ENCODE results near the gene GOLGA3.
"Not testable (repeated sequence)": the region's sequence is repeated elsewhere in the genome, so short reads cannot be mapped to it uniquely, and the experiment has no call there.

The GOLGA3 gene

DNA sequence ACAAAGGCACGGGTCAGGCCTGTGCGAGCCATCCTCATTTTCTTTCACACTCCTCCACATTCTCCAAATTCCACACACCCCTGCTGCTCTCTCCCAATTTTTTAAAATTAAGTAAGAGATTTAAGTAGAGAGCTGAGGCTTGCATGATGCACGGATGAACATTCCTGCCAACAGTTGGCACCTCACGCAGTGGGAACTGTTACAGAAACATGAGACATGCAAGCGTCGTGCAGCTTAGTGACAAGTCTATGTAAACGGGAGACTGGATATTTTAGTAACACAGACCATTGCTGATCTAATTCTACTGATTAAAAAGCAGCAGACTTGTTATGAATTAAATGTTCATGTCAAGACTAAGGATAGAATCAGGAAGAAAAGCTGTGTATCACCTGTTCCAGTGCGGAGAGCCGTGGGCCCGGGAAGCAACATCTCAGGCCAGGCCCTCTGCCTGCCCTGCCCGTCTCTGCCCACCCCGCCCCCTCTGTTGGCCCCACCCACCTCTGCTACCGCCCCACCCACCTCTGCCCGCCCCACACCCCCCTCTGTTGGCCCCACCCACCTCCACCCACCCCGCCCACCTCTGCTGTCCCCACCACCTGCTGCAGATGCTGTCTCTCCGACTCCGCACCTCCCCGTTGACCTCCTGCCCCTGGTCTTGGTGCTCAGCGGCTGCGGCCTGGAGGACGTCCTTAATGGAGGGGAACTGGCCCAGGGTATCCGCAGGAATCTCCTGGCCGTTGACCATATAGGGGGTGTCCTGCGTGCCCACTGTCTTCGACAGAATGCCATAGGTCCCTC is 21.2 kb downstream of the GOLGA3 start:
- DNase-seq, result peak in 1 of 3 donors; percentile 8

DNA sequence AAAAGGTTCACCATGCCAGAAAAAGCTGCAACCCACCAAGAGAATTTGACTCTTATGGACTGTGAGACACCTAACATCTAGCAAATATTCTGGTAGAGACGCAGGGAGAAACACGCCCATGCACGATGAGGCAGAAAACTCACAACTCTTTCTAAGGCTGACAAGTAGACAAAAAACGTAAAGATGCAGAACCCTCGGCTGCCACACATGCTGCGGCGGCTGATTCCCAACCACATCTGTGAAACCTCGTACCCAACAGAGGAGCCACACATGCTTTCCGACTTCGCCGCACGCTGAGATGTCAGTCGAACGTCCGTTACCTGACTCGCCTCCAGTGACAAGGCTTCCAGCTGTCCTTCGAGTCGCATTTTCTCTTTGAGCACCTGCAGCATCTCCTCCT is 21.8 kb downstream of the GOLGA3 start:
- no peak for DNase-seq

DNA sequence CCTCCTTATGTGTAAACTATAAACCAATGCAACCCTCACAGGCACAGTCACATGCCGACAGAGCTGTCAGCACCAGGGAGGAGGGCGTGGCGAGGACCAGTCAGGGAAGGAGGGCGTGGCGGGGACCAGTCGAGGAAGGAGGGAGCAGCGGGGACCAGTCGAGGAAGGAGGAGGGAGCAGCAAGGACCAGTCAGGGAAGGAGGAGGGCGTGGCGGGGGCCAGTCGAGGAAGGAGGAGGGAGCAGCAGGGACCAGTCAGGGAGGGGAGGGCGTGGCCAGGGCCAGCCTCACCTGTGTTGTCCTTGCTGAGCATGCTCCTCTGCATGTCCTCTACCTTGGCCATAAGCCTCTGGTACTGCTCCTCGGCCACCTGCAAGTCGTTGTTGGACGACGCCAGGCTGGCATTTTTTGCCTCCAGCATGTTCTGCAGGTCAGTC is 24.2 kb downstream of the GOLGA3 start:
- no peak for DNase-seq

DNA sequence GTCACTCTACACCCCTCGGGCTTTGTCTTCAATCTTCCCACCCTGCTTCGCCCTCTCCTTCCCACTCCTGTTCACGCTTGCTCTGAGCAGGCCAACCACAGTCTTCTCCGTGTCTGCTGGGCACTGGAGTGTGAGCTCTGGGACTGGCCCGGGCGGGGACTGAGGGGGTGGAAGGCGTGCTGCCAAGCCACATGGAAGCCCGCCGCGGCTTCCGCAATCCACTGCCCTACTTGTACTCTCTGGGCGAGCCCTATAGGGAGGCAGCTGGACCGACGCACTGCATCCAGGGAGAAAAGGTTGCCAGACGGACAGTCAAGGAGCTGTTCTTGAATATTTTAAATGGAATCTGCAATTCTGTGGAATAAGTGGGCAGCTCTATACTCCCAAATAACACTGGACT is 24.8 kb downstream of the GOLGA3 start:
- DNase-seq, result no peak

DNA sequence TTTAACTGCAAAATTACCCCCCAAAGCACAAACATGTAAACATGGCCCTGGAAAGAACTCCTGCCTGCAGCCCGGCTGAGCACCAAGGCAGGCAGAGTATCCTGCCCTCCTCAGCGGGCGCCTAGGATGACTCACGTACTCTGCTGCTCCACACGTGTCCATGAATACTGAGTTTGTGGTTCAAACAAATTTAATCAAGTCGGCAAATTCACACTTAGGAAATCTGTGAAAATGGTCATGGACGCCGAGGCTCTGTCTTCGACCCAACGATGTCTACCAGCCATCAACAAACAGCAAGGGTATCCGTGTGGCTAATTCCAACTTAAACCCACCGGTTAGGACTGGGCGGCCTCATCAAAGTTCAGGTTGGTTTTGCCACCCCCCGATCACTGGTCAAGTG is 25.5 kb downstream of the GOLGA3 start:
- DNase-seq, result no peak

DNA sequence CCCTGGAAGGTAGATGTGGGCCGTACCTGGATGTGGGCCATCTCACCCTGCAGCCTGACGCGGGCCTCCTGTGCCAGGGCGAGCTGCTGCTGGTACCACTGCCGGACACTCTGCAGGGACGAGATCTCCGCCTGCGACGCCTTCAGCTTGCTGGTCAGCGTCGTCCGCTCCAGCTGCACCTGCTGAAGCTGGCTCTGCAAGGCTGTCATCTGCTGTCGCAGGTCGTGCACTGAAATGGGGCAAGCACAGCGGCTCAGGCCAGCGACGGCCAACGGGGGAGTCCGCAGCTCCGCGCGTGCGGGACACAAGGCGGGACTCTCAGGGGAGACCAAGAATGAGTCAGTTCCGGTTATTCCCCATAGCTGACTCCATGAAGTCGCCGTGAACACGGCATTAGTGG is 26.9 kb downstream of the GOLGA3 start:
- DNase-seq, result no peak

DNA sequence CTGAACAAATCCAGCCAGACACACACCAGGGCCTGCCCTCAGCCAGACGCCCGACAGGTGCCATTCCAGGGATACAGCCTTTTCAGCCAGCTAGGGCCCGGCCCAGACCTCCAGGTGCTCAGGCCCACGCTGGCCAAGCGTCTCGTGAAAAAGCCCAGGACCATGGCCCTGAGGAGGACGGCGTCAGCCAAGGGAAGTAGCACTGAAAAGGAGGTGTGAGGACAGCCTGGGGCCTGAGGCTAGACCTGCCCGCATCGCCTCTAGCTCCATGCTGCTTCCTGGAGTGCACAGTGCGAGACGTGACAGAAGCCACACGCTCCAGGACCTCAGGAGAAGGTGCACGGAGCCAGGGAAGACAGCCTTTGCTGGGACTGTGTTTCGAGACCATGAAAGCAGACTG is 29.8 kb downstream of the GOLGA3 start:
- no peak for DNase-seq

DNA sequence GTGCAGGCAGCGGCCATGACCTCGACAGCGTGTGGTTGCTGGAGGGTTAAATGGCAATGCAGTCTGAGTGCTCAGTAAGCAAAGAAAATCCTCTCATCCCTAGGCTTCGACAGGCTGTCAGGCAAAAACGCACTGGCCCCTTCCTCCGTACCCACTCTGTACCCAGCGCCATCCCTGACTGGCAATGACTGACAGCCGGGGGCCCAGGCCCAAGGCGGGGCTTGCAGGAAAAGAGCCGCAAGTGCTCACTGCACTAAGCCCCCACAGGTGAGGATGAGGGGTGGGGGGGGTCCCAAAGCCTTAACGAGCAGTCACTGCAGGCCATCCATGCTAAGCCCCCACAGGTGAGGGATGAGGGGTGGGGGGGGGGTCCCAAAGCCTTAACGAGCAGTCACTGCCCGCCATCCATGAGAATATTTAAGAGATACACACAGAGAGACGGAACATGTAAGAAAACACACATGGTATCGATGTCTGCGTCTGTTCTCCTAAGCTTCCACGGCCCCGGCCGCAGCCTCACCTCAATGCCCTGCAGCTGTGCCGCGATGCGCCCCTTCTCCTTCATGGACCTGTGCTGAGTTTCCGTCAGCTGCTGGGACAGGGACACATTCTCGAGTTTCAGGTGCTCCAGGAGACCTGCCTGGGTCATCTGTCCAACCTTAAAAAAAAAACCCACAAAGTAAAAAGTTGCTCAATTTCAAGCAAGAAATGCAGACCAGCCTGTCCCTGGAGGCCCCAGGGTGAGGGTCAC is 30.7 kb downstream of the GOLGA3 start:
- no peak for DNase-seq

DNA sequence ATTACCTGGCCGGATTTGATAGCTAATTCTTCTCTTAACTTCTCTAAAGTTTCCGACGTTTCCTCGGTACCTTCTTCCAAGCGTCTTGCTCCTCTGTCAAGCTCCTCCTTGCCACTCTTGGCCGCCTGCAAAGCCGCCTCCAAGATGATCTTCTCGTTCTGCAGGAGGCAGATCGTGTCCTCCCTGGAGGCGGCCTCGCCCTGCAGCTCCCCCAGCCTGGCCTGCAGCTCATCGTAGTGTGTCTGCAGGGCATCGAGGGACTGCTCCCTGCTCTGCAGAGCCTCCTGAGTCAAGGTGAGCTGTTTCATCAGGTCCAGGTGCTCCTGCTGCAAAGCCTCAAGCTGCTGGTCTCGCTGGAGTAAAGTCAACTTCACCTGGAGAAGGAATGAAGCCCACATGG is 32.8 kb downstream of the GOLGA3 start:
- no peak for DNase-seq

DNA sequence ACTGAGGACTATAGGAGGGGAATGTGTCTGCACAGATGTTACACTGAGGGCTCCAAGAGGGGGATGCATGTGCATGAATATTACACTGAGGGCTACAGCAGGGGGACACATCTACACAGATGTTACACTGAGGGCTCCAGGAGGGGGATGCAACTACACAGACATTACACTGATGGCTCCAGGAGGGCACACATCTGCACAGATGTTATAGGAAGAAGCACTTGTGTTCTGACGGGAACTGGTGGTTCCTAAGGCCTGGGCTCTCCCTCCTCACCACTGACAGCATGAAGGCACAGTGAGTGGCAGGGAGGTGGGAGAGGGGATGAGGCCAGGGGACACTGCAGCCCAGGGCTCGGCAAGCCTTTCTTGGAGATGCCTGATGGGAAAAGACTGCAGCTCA is 36.7 kb downstream of the GOLGA3 start:
- not testable (repeated sequence) for DNase-seq

DNA sequence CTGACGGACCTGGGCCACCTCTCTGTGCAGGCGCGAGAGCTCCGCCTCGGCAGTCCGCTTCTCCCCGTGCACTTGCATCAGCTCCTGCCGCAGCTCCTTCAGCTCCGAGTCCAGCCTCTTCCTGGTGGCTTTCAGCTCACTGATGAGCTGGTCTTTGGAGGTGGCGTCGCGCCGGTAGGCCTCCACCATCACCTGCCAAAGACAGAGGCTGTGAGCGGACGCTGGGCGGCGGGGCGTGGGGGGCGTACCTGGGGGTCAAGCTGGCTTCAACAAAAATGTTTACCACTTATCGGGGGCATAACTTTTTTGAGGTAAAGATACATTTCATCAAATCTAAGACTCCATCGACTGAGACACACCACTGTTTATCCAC is 39.6 kb downstream of the GOLGA3 start:
- no peak for DNase-seq

DNA sequence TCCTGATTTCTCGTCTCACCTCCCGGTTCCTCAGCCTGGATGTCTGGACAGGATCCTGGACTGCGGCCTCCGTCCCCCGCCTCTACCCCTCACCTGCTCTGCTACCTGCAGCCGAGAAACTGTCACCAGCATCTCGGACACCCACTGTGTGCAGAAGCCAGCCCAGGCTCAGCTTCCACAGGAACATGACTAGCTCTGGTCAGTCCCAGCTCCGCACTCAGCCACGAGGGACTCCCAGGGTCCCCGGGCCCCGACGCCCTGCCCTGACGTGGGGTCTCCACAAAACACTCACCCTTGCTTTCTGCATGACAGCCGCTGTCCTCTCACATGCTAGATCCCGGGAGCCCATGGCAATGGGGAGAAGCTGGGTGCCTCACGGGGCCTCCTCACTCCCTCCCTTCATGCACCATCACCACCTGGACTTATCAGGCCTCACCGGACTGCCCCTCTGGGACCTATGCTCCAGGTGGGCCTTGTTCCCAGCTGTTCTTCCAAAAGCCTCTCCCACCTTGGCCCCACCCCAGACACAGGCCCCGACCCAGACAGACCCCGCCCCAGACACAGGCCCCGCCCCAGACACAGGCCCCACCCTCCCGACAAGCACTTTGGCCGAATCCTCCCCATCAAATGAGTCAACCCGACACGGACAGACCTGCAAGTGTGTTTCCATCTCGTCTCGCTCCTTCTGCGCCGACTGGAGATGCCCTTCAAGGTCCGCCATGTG is 40.1 kb downstream of the GOLGA3 start:
- peak in 1 of 3 donors; percentile 7 for DNase-seq

DNA sequence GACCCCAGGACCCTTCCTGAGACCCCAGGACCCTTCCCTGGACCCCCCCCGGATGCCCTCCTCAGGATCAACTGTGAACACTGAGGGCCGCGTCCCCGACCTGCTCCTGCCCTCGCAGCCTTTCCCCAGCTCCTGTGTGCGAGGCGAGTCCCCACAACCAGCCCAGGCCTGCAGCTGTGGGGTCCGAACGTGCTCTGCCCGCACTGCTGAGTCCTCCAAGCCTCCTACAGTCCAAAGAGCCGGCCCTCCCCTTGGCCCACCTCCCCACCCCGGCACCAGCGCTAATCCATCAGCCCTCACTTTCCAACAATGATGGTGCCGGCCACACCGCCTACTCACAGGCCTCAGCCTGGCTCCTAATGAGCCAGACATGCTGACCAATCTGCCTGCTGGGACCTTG is 40.8 kb downstream of the GOLGA3 start:
- DNase-seq, result no peak

DNA sequence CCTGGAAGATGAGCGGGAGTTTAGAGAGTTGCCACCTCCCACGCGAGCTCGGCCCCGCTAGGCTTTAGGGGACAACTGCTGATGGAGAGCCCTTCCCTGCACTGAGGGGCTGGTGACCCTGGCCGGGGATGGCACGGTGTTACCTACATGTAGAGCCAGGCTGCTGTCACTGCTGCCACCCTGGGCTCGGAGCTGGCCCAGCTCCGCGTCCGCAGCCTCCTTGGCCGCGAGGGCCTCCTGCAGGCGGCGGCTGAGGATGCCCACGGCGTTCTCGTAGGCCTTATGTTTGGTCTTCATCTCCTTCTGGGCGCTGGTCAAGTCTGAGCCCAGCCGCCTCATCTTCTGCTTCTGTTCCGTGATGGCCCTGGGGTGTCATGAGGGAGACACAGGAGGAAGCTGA is 42.5 kb downstream of the GOLGA3 start:
- DNase-seq, result no peak

DNA sequence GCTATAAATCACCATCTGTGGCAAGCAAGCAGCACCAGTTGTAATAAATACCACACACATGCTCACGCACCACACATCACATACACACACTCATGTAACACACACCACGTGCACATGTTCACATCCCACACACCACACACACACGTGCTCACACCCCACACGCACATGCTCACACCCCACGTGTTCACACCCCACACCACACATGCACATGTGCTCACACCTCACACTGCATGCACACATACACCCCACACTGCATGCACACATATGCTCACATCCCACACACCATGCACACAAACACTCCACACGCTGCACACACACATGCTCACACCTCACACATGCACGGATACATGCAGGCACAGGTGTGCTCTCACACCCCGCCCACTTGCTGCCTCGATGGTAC is 44.1 kb downstream of the GOLGA3 start:
- DNase-seq, result no peak

DNA sequence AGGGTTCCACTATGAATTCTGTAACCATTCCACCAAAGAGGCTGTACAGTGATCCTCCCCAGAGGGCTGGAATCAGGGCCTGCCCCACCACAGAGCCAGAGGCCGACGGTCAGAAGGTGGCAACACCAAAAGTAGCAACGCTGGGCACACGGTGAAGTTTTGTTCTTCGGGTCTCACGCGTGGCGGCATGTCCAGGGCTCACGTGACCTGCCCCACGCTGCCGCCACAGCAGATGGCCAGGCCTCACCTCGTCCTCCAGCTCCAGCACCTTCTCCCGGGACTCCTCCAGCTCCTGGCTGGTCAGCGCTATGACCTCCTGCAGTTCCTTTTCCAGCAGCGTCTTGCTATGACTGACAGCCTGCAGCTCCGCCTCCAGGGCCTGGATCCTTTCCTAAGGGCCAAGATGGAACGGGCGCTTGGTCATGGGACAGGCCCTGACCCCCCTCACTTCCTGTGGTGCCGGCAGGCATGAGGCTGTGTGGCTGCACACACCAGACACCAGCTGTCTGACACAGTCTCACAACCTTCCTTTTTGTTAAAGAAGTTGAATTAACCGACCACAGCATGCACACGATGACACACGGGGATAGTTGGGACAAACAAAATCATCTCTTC is 44.6 kb downstream of the GOLGA3 start:
- DNase-seq, result peak; percentile 47 to 69 (median 63)

DNA sequence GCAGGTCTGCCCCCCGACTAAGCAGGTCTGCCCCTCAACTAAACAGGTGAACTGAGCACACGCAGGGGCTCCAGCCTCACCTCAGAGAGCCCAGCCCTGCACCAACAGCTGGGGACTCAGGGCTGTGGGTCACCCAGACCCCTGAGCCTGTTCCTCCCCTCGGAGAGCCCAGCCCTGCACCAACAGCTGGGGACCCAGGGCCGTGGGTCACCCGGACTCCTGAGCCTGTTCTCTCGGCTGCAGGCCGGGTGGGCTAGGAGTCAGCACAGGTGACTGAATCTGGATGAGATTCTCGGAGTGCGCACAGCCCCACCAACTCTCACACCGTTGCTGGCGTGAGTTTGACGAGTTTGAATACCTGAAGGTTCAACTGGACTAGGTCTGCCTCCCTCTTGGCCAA is 46.7 kb downstream of the GOLGA3 start:
- no peak for DNase-seq

DNA sequence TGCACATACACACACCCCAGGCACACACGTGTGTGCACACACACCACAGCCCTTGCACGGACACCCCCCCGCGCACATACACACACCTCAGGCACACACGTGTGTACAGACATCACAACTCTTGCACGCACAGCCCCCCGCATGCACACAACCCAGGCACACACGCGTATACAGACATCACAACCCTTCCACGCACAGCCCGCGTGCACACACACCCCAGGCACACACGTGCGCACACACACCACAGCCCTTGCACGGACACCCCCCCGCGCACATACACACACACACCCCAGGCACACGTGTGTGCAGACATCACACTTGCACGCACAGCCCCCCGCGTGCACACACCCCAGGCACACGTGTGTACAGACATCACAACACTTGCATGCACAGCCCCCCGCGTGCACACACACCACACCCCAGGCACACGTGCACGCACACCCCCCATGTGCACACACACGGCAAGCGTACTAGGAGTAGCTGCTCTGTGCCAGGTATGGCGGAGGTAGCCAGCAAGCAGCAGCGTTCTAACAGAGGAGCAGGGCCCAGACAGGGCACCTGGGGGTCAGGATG is 48.8 kb downstream of the GOLGA3 start:
- no peak for DNase-seq

DNA sequence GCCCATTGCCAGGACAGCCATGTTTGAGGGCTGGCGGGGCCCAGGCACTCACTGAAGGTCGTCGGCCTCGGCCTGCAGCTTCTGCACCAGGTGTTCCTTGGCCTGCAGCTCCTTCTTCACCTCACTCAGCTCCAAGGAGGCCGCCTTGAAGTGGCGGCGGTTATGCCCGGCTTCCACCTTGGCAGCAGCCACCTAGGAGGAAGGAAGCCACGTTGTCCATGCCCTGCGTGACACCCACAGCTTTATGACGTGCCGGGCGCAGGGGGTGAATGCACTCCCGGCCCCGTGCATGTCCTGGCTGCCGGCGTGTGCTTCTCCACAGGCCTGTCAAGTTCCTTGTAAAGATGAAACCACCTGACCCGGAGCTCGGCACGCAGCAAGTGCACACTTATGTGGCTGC is 51.1 kb downstream of the GOLGA3 start:
- no peak for DNase-seq

DNA sequence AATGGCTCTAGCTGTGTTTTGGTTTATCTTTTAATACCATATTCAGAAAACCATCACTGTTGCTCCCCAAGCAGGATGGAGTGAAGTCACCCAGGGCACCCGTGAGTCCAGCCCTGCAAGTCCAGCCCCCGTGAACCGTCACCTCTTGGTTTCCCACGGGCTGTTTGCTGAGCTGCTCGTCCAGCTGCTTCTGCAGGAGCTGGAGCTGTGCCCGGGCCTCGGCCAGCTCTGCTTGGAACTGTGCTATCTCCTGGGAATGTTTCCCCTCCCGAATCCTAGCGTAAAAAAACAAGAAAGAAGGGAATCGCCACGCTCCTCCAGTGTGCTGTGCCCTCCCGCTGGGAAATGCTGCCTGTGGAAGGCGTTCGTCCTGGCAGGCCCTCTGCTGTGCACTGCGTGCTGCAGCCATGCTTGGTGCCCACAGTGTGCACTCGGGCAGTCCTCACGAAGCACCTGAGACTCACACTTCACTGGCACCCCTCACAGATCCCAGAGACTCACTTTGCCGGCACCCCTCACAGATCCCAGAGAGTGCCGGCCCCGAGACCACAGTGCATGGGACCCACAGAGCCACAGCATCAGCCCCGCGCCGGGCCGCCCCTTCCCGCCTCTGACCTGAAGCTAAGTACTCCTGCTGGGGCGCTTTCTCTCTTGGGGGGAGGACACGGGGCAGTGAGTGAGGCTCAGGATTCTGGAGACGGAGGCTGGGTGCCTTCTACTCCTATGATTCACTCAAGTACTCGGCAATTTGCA is 51.7 kb downstream of the GOLGA3 start:
- DNase-seq, result no peak

DNA sequence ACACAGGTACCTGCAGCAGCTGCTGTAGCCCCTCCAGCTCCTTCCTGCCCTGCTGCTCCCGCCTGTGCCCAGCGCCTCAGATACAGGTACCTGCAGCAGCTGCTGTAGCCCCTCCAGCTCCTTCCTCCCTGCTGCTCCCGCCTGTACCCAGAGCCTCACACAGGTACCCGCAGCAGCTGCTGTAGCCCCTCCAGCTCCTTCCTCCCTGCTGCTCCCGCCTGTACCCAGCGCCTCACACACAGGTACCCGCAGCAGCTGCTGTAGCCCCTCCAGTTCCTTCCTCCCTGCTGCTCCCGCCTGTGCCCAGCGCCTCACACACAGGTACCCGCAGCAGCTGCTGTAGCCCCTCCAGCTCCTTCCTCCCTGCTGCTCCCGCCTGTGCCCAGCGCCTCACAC is 52.4 kb downstream of the GOLGA3 start:
- not testable (repeated sequence) for DNase-seq
